HepG2 (cell line): ENCODE measurements around the gene TMEM80. TPM values are rescaled to one million over a fixed set of nuclear protein-coding genes. Genes with fewer than 3 reads are reported as not detected.
A peak's percentile ranks its signal among the peaks of the same experiment; 100 is the strongest.

Experiments used
- CBX1 ChIP-seq: IDR thresholded peaks from one replicate; pipeline ENCODE4 v1.6.1; 2016; ENCODE audit warnings: antibody characterized with exemption, low read depth
- CC2D1A ChIP-seq: sonication (generic); formaldehyde crosslinking; IDR thresholded peaks from 2 replicates; pipeline ENCODE4 v1.8.1; 2023; ENCODE audit warnings: mild to moderate bottlenecking, missing genetic modification reagents
- FOXA1 ChIP-seq, 2 experiments: fragments of 450-650 bp in 1 of 2; sonication (generic) in 1 of 2; formaldehyde crosslinking in 1 of 2; IDR thresholded peaks; 2 replicates each; pipeline versions ENCODE4 v1.4.0 to v1.6.1; 2016 to 2020; ENCODE audit warnings: missing genetic modification reagents in 1 of 2
- GTF3A ChIP-seq: sonication (generic); formaldehyde crosslinking; conservative IDR thresholded peaks from 2 replicates; pipeline ENCODE4 v1.4.0; 2020; ENCODE audit warnings: mild to moderate bottlenecking, missing genetic modification reagents
- KLF12 ChIP-seq: sonication (generic); formaldehyde crosslinking; IDR thresholded peaks from 2 replicates; pipeline ENCODE4 v1.4.0; 2020; ENCODE audit warnings: missing genetic modification reagents, borderline replicate concordance
- KLF15 ChIP-seq: sonication (generic); formaldehyde crosslinking; IDR thresholded peaks from 2 replicates; pipeline ENCODE4 v1.8.1; 2023; ENCODE audit warnings: borderline replicate concordance, mild to moderate bottlenecking, inconsistent platforms, missing genetic modification reagents, mixed read lengths
- MAFG ChIP-seq: sonication (generic); formaldehyde crosslinking; IDR thresholded peaks from 2 replicates; pipeline ENCODE4 v1.5.1; 2020; ENCODE audit warnings: mild to moderate bottlenecking, missing genetic modification reagents
- NPAS2 ChIP-seq: sonication (generic); formaldehyde crosslinking; IDR thresholded peaks from 2 replicates; pipeline ENCODE4 v1.8.0; 2022; ENCODE audit warnings: mild to moderate bottlenecking, missing genetic modification reagents, borderline replicate concordance
- PHF8 ChIP-seq: sonication (generic); formaldehyde crosslinking; IDR thresholded peaks from 2 replicates; pipeline ENCODE4 v1.5.0; 2020; ENCODE audit warnings: missing genetic modification reagents
- POLR2AphosphoS5 ChIP-seq: IDR thresholded peaks from 2 replicates; pipeline ENCODE4 v1.6.1; 2012; ENCODE audit warnings: low read depth, low read length
- SALL1 ChIP-seq: sonication (generic); formaldehyde crosslinking; IDR thresholded peaks from 2 replicates; pipeline ENCODE4 v1.8.0; 2022; ENCODE audit warnings: mild to moderate bottlenecking, missing genetic modification reagents
- ZBTB21 ChIP-seq: sonication (generic); formaldehyde crosslinking; IDR thresholded peaks from 2 replicates; pipeline ENCODE4 v1.4.0; 2020; ENCODE audit warnings: missing genetic modification reagents
- ZNF30 ChIP-seq: sonication (generic); formaldehyde crosslinking; IDR thresholded peaks from 2 replicates; pipeline ENCODE4 v1.5.0; 2020; ENCODE audit warnings: mild to moderate bottlenecking, missing genetic modification reagents
- ZNF34 ChIP-seq: sonication (generic); formaldehyde crosslinking; IDR thresholded peaks from 2 replicates; pipeline ENCODE4 v1.4.0; 2020; ENCODE audit warnings: mild to moderate bottlenecking, missing genetic modification reagents, borderline replicate concordance
- ZNF441 ChIP-seq: sonication (generic); formaldehyde crosslinking; IDR thresholded peaks from 2 replicates; pipeline ENCODE4 v1.7.0; 2021; ENCODE audit warnings: missing genetic modification reagents, borderline replicate concordance
- ZNF460 ChIP-seq: sonication (generic); formaldehyde crosslinking; IDR thresholded peaks from 2 replicates; pipeline ENCODE4 v1.5.1; 2020; ENCODE audit warnings: missing genetic modification reagents, mild to moderate bottlenecking, borderline replicate concordance
- ZNF598 ChIP-seq: sonication (generic); formaldehyde crosslinking; IDR thresholded peaks from 2 replicates; pipeline ENCODE4 v1.5.1; 2020; ENCODE audit warnings: mild to moderate bottlenecking, missing genetic modification reagents, borderline replicate concordance
- ZNF670 ChIP-seq: sonication (generic); formaldehyde crosslinking; IDR thresholded peaks from 2 replicates; pipeline ENCODE4 v1.8.0; 2022; ENCODE audit warnings: mild to moderate bottlenecking, missing genetic modification reagents, borderline replicate concordance
- ZNF775 ChIP-seq: sonication (generic); formaldehyde crosslinking; IDR thresholded peaks from 2 replicates; pipeline ENCODE4 v1.4.0; 2020; ENCODE audit warnings: missing genetic modification reagents, mild to moderate bottlenecking, moderate library complexity, borderline replicate concordance
- polyA plus RNA-seq, 8 experiments: library from polyadenylated mRNA; depleted of rRNA in 3 of 8; stranded (reverse) in 7 of 8; unstranded in 1 of 8; fragments of >200 nt; fragmentation: Illumina TruSeq in 4 of 8; extraction: Trizol in 4 of 8; gene quantifications; 2 replicates each; pipeline versions ENCODE4 v1.2.1 to v1.2.3, GENCODE V29; 2011 to 2016; ENCODE audit warnings: low read depth in 4 of 8, missing spikeins in 1 of 8, mixed read lengths in 1 of 8; ENCODE audit not compliant: insufficient read depth in 1 of 8
- total RNA-seq, 5 experiments: library from RNA; depleted of rRNA; stranded (reverse); fragments of >200 nt; fragmentation: Illumina TruSeq; extraction: Trizol; gene quantifications; 2 replicates each; pipeline ENCODE4 v1.2.3, GENCODE V29; 2016; ENCODE audit warnings: low read depth in 1 of 5
- TF ChIP-seq, protein P1 (sequence below): sonication (generic); formaldehyde crosslinking; IDR thresholded peaks from 2 replicates; pipeline ENCODE4 v1.8.1; 2023; ENCODE audit warnings: mild to moderate bottlenecking, moderate library complexity, missing genetic modification reagents
- TF ChIP-seq, protein P2 (sequence below): sonication (generic); formaldehyde crosslinking; IDR thresholded peaks from 2 replicates; pipeline ENCODE4 v1.4.0; 2020; ENCODE audit warnings: mild to moderate bottlenecking, missing genetic modification reagents
- TF ChIP-seq, protein P3 (sequence below): sonication (generic); formaldehyde crosslinking; IDR thresholded peaks from 2 replicates; pipeline ENCODE4 v1.4.0; 2020; ENCODE audit warnings: missing genetic modification reagents, low read depth, mild to moderate bottlenecking, borderline replicate concordance

TMEM80 gene
- total and polyA plus RNA-seq, 2 of the 13 experiments (the other 11 are each of a cell fraction or from before 2014, with no cell fraction given) = 5.6 to 17.1 TPM

DNA sequence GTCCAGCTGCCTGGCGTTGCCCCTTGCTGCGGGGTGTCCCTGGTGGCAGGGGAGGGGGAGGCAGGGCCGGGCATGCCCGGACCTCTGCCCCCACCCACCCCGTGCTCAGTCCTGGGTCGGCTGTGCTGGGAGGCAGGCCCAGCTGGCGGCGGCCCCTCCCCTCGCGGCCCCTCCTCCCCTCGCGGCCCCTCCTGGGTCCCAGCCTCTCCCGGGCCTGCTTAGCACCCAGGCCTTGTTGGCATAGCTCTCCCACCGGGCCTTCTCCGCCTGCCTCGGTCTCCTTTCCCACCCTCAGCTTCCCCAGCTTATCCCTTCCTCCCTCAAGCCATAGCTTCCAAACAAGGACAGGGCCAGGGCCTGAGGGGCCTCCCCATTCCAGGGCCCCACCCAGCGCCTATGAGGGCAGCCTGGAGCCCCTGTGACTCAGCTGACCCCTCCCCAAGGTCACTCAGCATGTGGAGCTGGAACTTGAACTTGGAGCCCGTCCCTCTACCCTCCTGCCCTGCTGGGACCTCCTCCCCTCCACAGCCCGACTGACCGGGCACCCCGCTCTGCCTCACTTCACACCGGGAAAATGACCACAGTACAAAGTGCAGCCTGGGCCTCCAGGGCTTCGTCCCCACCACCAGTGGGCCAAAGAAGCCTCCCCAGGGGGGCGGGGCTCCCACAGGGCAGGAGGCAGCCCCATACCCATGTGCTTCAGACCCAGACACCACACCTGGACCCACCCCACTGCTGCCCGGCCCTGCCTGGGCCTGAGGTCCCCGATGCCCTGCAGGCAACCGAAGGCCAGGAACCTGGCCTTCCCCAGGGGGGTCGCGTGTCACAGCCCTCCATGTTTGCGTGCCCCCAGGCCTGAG lies 11.6 kb downstream of the TMEM80 start (continued):
- TF ChIP-seq CBX1 (peak; percentile 12), POLR2AphosphoS5 (no peak; the same call in none of the 2 replicates), ZNF460 (CRISPR knock-in tag) (peak; percentile 2; the same call in 1 of the 2 replicates), FOXA1 (IDR thresholded peaks at IDR 0.05) (no peak), FOXA1 (CRISPR knock-in tag; IDR thresholded peaks at IDR 0.05) (peak; percentile 32), ZNF775 (peak; percentile 78; the same call in 1 of the 2 replicates), SALL1 (CRISPR knock-in tag) (peak; percentile 87), ZNF670 (CRISPR knock-in tag) (no peak; the same call in 1 of the 2 replicates), GTF3A (CRISPR knock-in tag) (peak; percentile 73; the same call in 1 of the 2 replicates), KLF15 (CRISPR knock-in tag) (no peak), CC2D1A (CRISPR knock-in tag) (no peak), ZNF34 (CRISPR knock-in tag) (peak; percentile 70; the same call in 1 of the 2 replicates), ZNF598 (CRISPR knock-in tag) (peak; percentile 49; the same call in 1 of the 2 replicates), KLF12 (CRISPR knock-in tag) (peak; percentile 80; the same call in 1 of the 2 replicates), ZNF441 (CRISPR knock-in tag) (peak; percentile 59; the same call in 1 of the 2 replicates), MAFG (CRISPR knock-in tag) (0 out of 2 replicates have a peak, but pooled peaks have one; percentile 18), ZNF30 (CRISPR knock-in tag) (peak; percentile 64), ZBTB21 (CRISPR knock-in tag) (no peak), NPAS2 (no peak), PHF8 (CRISPR knock-in tag) (peak; percentile 68; the same call in 1 of the 2 replicates)
- TF ChIP-seq, protein P1, sequence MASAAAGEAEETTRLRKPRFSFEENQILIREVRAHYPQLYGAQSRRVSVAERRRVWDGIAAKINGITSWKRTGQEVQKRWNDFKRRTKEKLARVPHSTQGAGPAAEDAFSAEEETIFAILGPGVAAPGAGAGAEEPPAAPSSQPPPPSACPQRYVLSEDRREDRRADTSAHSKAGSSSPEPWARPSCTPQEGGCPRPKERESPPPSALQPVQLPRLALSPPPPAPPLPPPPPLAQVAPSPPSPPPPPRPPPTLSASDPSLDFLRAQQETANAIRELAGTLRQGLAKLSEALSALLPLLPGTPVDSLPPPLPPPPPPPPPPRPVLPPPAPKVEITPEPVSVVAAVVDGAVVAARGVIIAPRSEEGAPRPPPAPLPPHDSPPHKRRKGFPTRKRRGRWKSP (CRISPR knock-in tag) = peak; percentile 80; the same call in 1 of the 2 replicates
- TF ChIP-seq, protein P2, sequence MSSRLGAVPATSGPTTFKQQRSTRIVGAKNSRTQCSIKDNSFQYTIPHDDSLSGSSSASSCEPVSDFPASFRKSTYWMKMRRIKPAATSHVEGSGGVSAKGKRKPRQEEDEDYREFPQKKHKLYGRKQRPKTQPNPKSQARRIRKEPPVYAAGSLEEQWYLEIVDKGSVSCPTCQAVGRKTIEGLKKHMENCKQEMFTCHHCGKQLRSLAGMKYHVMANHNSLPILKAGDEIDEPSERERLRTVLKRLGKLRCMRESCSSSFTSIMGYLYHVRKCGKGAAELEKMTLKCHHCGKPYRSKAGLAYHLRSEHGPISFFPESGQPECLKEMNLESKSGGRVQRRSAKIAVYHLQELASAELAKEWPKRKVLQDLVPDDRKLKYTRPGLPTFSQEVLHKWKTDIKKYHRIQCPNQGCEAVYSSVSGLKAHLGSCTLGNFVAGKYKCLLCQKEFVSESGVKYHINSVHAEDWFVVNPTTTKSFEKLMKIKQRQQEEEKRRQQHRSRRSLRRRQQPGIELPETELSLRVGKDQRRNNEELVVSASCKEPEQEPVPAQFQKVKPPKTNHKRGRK (CRISPR knock-in tag) = no peak
- TF ChIP-seq, protein P3, sequence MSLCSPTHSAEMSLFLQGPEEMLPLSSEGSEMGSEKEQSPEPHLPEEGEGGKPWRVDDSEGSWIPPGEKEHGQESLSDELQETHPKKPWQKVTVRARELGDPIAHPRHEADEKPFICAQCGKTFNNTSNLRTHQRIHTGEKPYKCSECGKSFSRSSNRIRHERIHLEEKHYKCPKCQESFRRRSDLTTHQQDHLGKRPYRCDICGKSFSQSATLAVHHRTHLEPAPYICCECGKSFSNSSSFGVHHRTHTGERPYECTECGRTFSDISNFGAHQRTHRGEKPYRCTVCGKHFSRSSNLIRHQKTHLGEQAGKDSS (CRISPR knock-in tag) = peak; percentile 55; the same call in 1 of the 2 replicates
